Measurements from ENCODE around the gene RPL35A. TPM values are rescaled to one million over a fixed set of nuclear protein-coding genes. Genes with fewer than 3 reads are reported as not detected.

RPL35A gene
- total RNA-seq, 1 experiment from 2014 or later, result 875 TPM

GRCh38 chr3:197983076-197983475 lies 33.1 kb downstream of the RPL35A start:
- Histone ChIP-seq H3F3A (ENCODE audit: low read length, unreplicated experiment) (no peaks in the 10 kb centered on the region), H3K27ac (ENCODE audit: low read length) (no peak overlapping the region), H3K4me3 (ENCODE audit: low read length) (no peak overlapping the region), H4K20me1 (ENCODE audit: low read length) (no peaks in the 10 kb centered on the region), H3K79me2 (ENCODE audit: low read length) (no peaks in the 10 kb centered on the region), H3K27me3 (ENCODE audit: low read length) (no peaks in the 10 kb centered on the region), H3K4me1 (ENCODE audit: insufficient read depth, low read length) (no peaks in the 10 kb centered on the region), H3K36me3 (ENCODE audit: low read depth, low read length) (no peaks in the 10 kb centered on the region), H3K9me2 (replicated peaks; ENCODE audit: low read length) (no peaks in the 10 kb centered on the region), H2AFZ (ENCODE audit: low read length) (no peak overlapping the region), H3K4me2 (ENCODE audit: low read length) (no peak overlapping the region), H3K9me3 (ENCODE audit: low read length) (no peaks in the 10 kb centered on the region), H3K9ac (ENCODE audit: low read length) (no peak overlapping the region)
- DNase-seq (no peak), ATAC-seq (no peak)
- TF ChIP-seq CTCF (conservative IDR thresholded peaks at IDR 0.05; ENCODE audit: low read depth, low read length) (no peak), EZH2 (IDR thresholded peaks at IDR 0.05; ENCODE audit: low read length, unreplicated experiment) (no peak), EZH2phosphoT487 (IDR thresholded peaks at IDR 0.05; ENCODE audit: borderline replicate concordance, low read length) (no peak)
- POLR2A ChIA-PET (ENCODE audit: unreplicated experiment), result no interaction called here
- BruUV-seq (replicated peaks), result no TSS peak
- intact Hi-C loops (cut with micrococcal nuclease), result loop anchor here (5.0 kb wide), 1 partner anchor 39 kb away; no protein-coding TSS in a partner anchor
- CTCF ChIA-PET, result no interaction called here

GRCh38 chr3:197989651-197990050 lies 39.7 kb downstream of the RPL35A start:
- POLR2A ChIA-PET (ENCODE audit: unreplicated experiment), result interaction anchor here (0.6 kb wide), 1 partner anchor 1555 kb away, joined by 4 read pairs; no protein-coding TSS in a partner anchor
- Histone ChIP-seq H3K4me1 (ENCODE audit: insufficient read depth, low read length) (no peaks in the 10 kb centered on the region), H3K36me3 (ENCODE audit: low read depth, low read length) (no peaks in the 10 kb centered on the region), H2AFZ (ENCODE audit: low read length) (no peak overlapping the region), H3K4me2 (ENCODE audit: low read length) (no peak overlapping the region), H3F3A (ENCODE audit: low read length, unreplicated experiment) (no peaks in the 10 kb centered on the region), H3K27me3 (ENCODE audit: low read length) (no peaks in the 10 kb centered on the region), H4K20me1 (ENCODE audit: low read length) (no peaks in the 10 kb centered on the region), H3K4me3 (ENCODE audit: low read length) (no peak overlapping the region), H3K9me2 (replicated peaks; ENCODE audit: low read length) (no peaks in the 10 kb centered on the region), H3K9ac (ENCODE audit: low read length) (no peak overlapping the region), H3K27ac (ENCODE audit: low read length) (no peak overlapping the region), H3K9me3 (ENCODE audit: low read length) (no peaks in the 10 kb centered on the region), H3K79me2 (ENCODE audit: low read length) (no peaks in the 10 kb centered on the region)
- CTCF ChIA-PET, result no interaction called here
- no peak for ATAC-seq
- intact Hi-C loops (cut with micrococcal nuclease), result no loop called here
- DNase-seq, result no peak
- no TSS peak for BruUV-seq (replicated peaks)
- TF ChIP-seq EZH2 (IDR thresholded peaks at IDR 0.05; ENCODE audit: low read length, unreplicated experiment), result no peak
- no peak for TF ChIP-seq EZH2phosphoT487 (IDR thresholded peaks at IDR 0.05; ENCODE audit: borderline replicate concordance, low read length)
- no peak for TF ChIP-seq CTCF (conservative IDR thresholded peaks at IDR 0.05; ENCODE audit: low read depth, low read length)

GRCh38 chr3:197994736-197995135 lies 44.7 kb downstream of the RPL35A start:
- H3F3A ChIP-seq (ENCODE audit: low read length, unreplicated experiment), result no peaks in the 10 kb centered on the region
- no peak overlapping the region for H3K9ac ChIP-seq (ENCODE audit: low read length)
- no peak overlapping the region for H3K27ac ChIP-seq (ENCODE audit: low read length)
- no peak for TF ChIP-seq CTCF (conservative IDR thresholded peaks at IDR 0.05; ENCODE audit: low read depth, low read length)
- no peak for TF ChIP-seq EZH2phosphoT487 (IDR thresholded peaks at IDR 0.05; ENCODE audit: borderline replicate concordance, low read length)
- no peak for TF ChIP-seq EZH2 (IDR thresholded peaks at IDR 0.05; ENCODE audit: low read length, unreplicated experiment)
- H4K20me1 ChIP-seq (ENCODE audit: low read length), result no peaks in the 10 kb centered on the region
- H3K79me2 ChIP-seq (ENCODE audit: low read length), result no peaks in the 10 kb centered on the region
- ATAC-seq, result no peak
- intact Hi-C loops (cut with micrococcal nuclease), result no loop called here
- no TSS peak for BruUV-seq (replicated peaks)
- POLR2A ChIA-PET (ENCODE audit: unreplicated experiment), result no interaction called here
- no peak overlapping the region for H2AFZ ChIP-seq (ENCODE audit: low read length)
- H3K36me3 ChIP-seq (ENCODE audit: low read depth, low read length), result 0 out of 2 replicates have a peak, but pooled peaks cover 4% of the 10 kb centered on the region
- no peak overlapping the region for H3K4me2 ChIP-seq (ENCODE audit: low read length)
- H3K9me3 ChIP-seq (ENCODE audit: low read length), result no peaks in the 10 kb centered on the region
- H3K9me2 ChIP-seq (replicated peaks; ENCODE audit: low read length), result no peaks in the 10 kb centered on the region
- H3K27me3 ChIP-seq (ENCODE audit: low read length), result no peaks in the 10 kb centered on the region
- DNase-seq, result no peak
- H3K4me3 ChIP-seq (ENCODE audit: low read length), result no peak overlapping the region
- CTCF ChIA-PET, result no interaction called here
- no peaks in the 10 kb centered on the region for H3K4me1 ChIP-seq (ENCODE audit: insufficient read depth, low read length)
